GM19023 (cell line): ENCODE measurements around the gene RIMBP2.
"Not testable (repeated sequence)": the region's sequence is repeated elsewhere in the genome, so short reads cannot be mapped to it uniquely, and the experiment has no call there.

Source experiments
- ATAC-seq: cut with Tn5 transposase; IDR thresholded peaks from one replicate; pipeline ENCODE4 v1.9.1; 2021; ENCODE audit warnings: mild to moderate bottlenecking, moderate library complexity; ENCODE audit not compliant: unreplicated experiment

The RIMBP2 gene

GRCh38 chr12:130715998-130716968, at the start of gene RIMBP2:
TSS of gene RIMBP2 (minus strand) at chr12:130716299. CDS start at chr12:130479013, 237,286 bp downstream.
- ATAC-seq, result no peak

- no peak for ATAC-seq
Observed at GRCh38 chr12:130765186-130765659, 49.1 kb upstream of the RIMBP2 start.

- ATAC-seq, result no peak
Observed at GRCh38 chr12:130764475-130765185, 48.5 kb upstream of the RIMBP2 start.

GRCh38 chr12:130764073-130764472, 48.0 kb upstream of the RIMBP2 start:
- ATAC-seq, result no peak

- ATAC-seq, result no peak
Observed at GRCh38 chr12:130762319-130762675, 46.2 kb upstream of the RIMBP2 start.

- ATAC-seq, result peak; percentile 54
Observed at GRCh38 chr12:130761537-130762318, 45.6 kb upstream of the RIMBP2 start.

- no peak for ATAC-seq
Observed at GRCh38 chr12:130754234-130754901, 38.3 kb upstream of the RIMBP2 start.

- ATAC-seq, result no peak
Observed at GRCh38 chr12:130752692-130753230, 36.7 kb upstream of the RIMBP2 start.

GRCh38 chr12:130752037-130752436, 35.9 kb upstream of the RIMBP2 start:
- not testable (repeated sequence) for ATAC-seq

GRCh38 chr12:130748786-130749185, 32.7 kb upstream of the RIMBP2 start:
- ATAC-seq, result no peak

- ATAC-seq, result peak; percentile 88
Observed at GRCh38 chr12:130747867-130748740, 32.0 kb upstream of the RIMBP2 start.

- ATAC-seq, result no peak
Observed at GRCh38 chr12:130746546-130746945, 30.4 kb upstream of the RIMBP2 start.

GRCh38 chr12:130745921-130746320, 29.8 kb upstream of the RIMBP2 start:
- ATAC-seq, result no peak

- no peak for ATAC-seq
Observed at GRCh38 chr12:130744274-130744673, 28.2 kb upstream of the RIMBP2 start.

- ATAC-seq, result no peak
Observed at GRCh38 chr12:130743606-130744005, 27.5 kb upstream of the RIMBP2 start.

GRCh38 chr12:130743176-130743575, 27.1 kb upstream of the RIMBP2 start:
- no peak for ATAC-seq

GRCh38 chr12:130742716-130743115, 26.6 kb upstream of the RIMBP2 start:
- no peak for ATAC-seq

GRCh38 chr12:130742112-130742511, 26.0 kb upstream of the RIMBP2 start:
- no peak for ATAC-seq

GRCh38 chr12:130739571-130739970, 23.5 kb upstream of the RIMBP2 start:
- ATAC-seq, result no peak
